Lower lobe of right lung (tissue), 2 donors: ENCODE data around the gene EEF1AKMT1. TPM values are rescaled to one million over a fixed set of nuclear protein-coding genes. Genes with fewer than 3 reads are reported as not detected.
A peak's percentile ranks its signal among the peaks of the same experiment; 100 is the strongest.

Source experiments
- ATAC-seq, 2 donors: fragments of 200-7000 bp; cut with Tn5 transposase; one replicate each; pipeline ENCODE4 v1.9.1; 2020 to 2022; ENCODE audit warnings: mild to moderate bottlenecking in 2 of 2, moderate library complexity in 2 of 2
- DNase-seq: peaks from one replicate; pipeline ENCODE4 v3.0.0-alpha.2; 2020
- H3K27ac ChIP-seq: fragments of 200-600 bp; one replicate; pipeline ENCODE4 v1.8.0; 2022
- H3K27me3 ChIP-seq: fragments of 200-600 bp; one replicate; pipeline ENCODE4 v1.8.0; 2022; ENCODE audit warnings: low read depth
- H3K36me3 ChIP-seq: fragments of 200-600 bp; one replicate; pipeline ENCODE4 v1.8.0; 2022; ENCODE audit warnings: mild to moderate bottlenecking
- H3K4me1 ChIP-seq: fragments of 200-600 bp; one replicate; pipeline ENCODE4 v1.8.0; 2022
- H3K4me3 ChIP-seq: fragments of 200-600 bp; one replicate; pipeline ENCODE4 v1.8.0; 2022; ENCODE audit warnings: mild to moderate bottlenecking
- H3K9me3 ChIP-seq: fragments of 200-600 bp; one replicate; pipeline ENCODE4 v1.8.0; 2022
- intact Hi-C: fragments of 100-400 bp; cut with DNase I; formaldehyde crosslinking; loops from one replicate; pipeline ENCODE4 v1.11.0; 2022
- total RNA-seq: library from RNA; stranded (reverse); fragmentation: NEBNext Ultra II Directional; extraction: Animal tissue kit (Norgen Biotek cat#: 25700); gene quantifications from one replicate; pipeline ENCODE4 v1.2.1, GENCODE V29; 2021
- TF ChIP-seq, protein P1 (sequence below): fragments of 200-600 bp; IDR thresholded peaks from one replicate; pipeline ENCODE4 v1.8.0; 2022; ENCODE audit warnings: antibody characterized with exemption, mild to moderate bottlenecking
- donor health status: DM: no; HTN: yes; CAD: no; lungs with severe emphysema.

Gene EEF1AKMT1
- total RNA-seq, 1 donor from 2014 or later: 8.7 TPM

DNA sequence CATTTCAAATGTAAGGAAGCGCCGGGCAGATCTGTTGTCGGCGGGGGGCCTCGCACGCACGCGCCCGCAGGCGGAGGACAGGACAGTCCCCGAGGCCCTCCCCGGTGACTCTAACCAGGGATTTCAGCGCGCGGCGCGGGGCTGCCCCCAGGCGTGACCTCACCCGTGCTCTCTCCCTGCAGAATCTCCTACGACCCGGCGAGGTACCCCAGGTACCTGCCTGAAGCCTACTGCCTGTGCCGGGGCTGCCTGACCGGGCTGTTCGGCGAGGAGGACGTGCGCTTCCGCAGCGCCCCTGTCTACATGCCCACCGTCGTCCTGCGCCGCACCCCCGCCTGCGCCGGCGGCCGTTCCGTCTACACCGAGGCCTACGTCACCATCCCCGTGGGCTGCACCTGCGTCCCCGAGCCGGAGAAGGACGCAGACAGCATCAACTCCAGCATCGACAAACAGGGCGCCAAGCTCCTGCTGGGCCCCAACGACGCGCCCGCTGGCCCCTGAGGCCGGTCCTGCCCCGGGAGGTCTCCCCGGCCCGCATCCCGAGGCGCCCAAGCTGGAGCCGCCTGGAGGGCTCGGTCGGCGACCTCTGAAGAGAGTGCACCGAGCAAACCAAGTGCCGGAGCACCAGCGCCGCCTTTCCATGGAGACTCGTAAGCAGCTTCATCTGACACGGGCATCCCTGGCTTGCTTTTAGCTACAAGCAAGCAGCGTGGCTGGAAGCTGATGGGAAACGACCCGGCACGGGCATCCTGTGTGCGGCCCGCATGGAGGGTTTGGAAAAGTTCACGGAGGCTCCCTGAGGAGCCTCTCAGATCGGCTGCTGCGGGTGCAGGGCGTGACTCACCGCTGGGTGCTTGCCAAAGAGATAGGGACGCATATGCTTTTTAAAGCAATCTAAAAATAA is 52.1 kb downstream of the EEF1AKMT1 start:
- H3K27me3 ChIP-seq: peaks cover 24% of the 10 kb centered on the region
- H3K27ac ChIP-seq: no peak overlapping the region
- peak overlapping the region; percentile 50 for H3K4me3 ChIP-seq
- no peaks in the 10 kb centered on the region for H3K36me3 ChIP-seq
- peaks cover 13% of the 10 kb centered on the region for H3K4me1 ChIP-seq
- no peaks in the 10 kb centered on the region for H3K9me3 ChIP-seq
- TF ChIP-seq, protein P1, sequence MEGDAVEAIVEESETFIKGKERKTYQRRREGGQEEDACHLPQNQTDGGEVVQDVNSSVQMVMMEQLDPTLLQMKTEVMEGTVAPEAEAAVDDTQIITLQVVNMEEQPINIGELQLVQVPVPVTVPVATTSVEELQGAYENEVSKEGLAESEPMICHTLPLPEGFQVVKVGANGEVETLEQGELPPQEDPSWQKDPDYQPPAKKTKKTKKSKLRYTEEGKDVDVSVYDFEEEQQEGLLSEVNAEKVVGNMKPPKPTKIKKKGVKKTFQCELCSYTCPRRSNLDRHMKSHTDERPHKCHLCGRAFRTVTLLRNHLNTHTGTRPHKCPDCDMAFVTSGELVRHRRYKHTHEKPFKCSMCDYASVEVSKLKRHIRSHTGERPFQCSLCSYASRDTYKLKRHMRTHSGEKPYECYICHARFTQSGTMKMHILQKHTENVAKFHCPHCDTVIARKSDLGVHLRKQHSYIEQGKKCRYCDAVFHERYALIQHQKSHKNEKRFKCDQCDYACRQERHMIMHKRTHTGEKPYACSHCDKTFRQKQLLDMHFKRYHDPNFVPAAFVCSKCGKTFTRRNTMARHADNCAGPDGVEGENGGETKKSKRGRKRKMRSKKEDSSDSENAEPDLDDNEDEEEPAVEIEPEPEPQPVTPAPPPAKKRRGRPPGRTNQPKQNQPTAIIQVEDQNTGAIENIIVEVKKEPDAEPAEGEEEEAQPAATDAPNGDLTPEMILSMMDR: no peak
- no peak for DNase-seq
- peak; percentile 64 to 72 for ATAC-seq
- intact Hi-C loops: no loop called here

DNA sequence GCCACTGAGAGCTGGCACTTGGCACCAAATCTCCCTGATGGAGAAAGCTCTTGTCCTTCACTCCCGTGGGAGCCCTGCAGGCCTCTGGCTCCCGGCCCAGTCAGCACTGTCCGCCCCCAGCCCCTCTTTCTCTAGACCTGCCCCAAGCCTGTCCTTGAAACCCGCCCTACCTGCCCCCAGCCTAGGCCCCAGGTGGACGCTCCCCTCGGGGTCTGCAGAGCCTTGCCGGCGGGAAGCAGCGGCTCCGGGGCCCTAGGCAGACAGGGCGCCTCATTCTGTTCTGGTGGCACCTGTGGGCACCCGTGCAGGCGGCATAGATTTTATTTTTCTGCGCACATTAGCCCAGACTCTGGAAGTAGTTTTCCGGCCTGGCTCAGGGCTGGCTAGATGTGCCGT is 52.7 kb downstream of the EEF1AKMT1 start:
- Histone ChIP-seq H3K36me3 (no peaks in the 10 kb centered on the region), H3K27me3 (peaks cover 24% of the 10 kb centered on the region), H3K9me3 (no peaks in the 10 kb centered on the region), H3K4me1 (peaks cover 13% of the 10 kb centered on the region), H3K4me3 (no peak overlapping the region), H3K27ac (no peak overlapping the region)
- TF ChIP-seq, protein P1: no peak
- intact Hi-C loops: no loop called here
- no peak for ATAC-seq
- DNase-seq: no peak

- no peak overlapping the region for H3K4me3 ChIP-seq
- H3K9me3 ChIP-seq: no peaks in the 10 kb centered on the region
- TF ChIP-seq, protein P1: no peak
- no peak for ATAC-seq
- H3K36me3 ChIP-seq: no peaks in the 10 kb centered on the region
- H3K27ac ChIP-seq: no peak overlapping the region
- H3K4me1 ChIP-seq: peaks cover 13% of the 10 kb centered on the region
- intact Hi-C loops: no loop called here
- DNase-seq: no peak
- H3K27me3 ChIP-seq: peaks cover 24% of the 10 kb centered on the region
Measured at GRCh38 chr13:20720499-20720898, 53.3 kb downstream of the EEF1AKMT1 start.

DNA sequence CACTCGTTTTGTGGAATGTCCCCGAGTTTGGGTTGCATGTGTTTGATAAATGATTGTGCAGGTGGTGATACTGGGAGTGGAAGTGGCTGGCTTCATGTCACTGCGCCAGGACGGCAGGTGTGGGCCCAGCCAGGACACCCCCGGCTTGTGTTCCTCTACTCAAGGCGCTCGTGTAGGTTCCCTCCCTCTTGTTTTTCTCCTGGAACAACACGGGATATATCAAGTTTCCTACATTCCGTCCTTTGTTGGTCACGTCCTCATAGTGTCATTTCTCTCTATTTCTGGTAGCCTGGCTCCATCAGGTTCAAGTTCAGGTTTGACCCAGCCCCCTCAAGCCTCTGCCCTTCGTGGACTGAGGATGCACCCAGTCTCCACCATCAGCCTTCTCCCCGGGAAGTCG is 54.0 kb downstream of the EEF1AKMT1 start:
- no peak overlapping the region for H3K4me3 ChIP-seq
- intact Hi-C loops: no loop called here
- H3K27me3 ChIP-seq: peaks cover 24% of the 10 kb centered on the region
- no peaks in the 10 kb centered on the region for H3K36me3 ChIP-seq
- no peak overlapping the region for H3K27ac ChIP-seq
- no peaks in the 10 kb centered on the region for H3K9me3 ChIP-seq
- ATAC-seq: no peak
- TF ChIP-seq, protein P1: no peak
- DNase-seq: no peak
- peaks cover 13% of the 10 kb centered on the region for H3K4me1 ChIP-seq

DNA sequence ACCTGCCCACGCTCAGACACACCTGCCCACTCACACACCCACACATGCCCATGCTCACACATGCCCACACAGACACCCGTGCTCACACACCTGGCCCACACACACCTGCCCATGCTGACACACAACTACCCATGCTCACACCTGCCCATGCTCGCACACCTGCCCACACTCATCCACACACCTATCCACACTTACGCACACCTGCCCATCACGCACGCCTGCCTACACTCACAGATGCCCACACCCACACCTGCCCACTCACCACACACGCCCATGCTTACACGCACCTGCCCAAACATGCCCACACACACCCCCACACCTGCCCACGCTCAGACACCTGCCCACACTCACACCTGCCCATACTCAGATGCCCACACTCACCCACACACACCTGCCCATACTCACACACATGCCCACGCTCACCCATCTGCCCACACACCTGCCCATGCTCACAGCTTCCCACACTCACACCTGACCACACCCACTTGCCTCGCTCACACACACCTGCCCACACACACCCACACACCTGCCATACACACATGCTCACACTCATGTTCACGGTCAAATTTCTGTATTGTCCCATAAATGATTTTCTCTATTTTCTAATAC is 54.7 kb downstream of the EEF1AKMT1 start:
- Histone ChIP-seq H3K4me3 (no peak overlapping the region), H3K36me3 (no peaks in the 10 kb centered on the region), H3K27me3 (peaks cover 24% of the 10 kb centered on the region), H3K4me1 (peaks cover 13% of the 10 kb centered on the region), H3K27ac (no peak overlapping the region), H3K9me3 (no peaks in the 10 kb centered on the region)
- TF ChIP-seq, protein P1: no peak
- DNase-seq: no peak
- ATAC-seq: no peak
- intact Hi-C loops: no loop called here
